AG10803 (cell line): ENCODE results near the gene MDH1.
A peak's percentile ranks its signal among the peaks of the same experiment; 100 is the strongest.

Source experiments
- DNase-seq: peaks from one replicate; pipeline ENCODE4 v3.0.0; 2010; ENCODE audit warnings: low read depth
- H3K4me3 ChIP-seq: 2 replicates; pipeline ENCODE4 v1.5.1; 2011; ENCODE audit warnings: mild to moderate bottlenecking, low read length, control low read depth
- CTCF ChIP-seq: conservative IDR thresholded peaks from 2 replicates; pipeline ENCODE4 v1.5.1; 2011; ENCODE audit warnings: mild to moderate bottlenecking, low read length, control low read depth, inconsistent platforms

Gene MDH1

DNA sequence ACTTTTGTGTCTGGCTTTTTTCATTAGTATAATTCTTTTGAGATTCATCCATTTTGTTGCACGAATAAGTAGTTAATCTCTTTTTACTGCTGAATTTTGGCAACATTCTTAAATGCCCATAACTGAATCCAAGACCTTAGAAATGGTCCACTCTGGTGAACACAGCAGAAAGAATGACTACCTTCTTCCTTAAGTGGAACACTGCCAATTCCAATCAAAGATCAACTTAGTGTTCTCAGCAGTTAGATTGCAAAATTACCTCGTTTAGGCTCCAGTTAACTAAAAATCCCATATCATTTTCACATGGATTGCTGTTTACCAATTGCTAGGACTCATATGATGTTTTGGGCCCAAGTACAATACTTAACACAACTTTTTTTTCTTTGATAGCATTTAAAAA lies 59.9 kb downstream of the MDH1 start:
- TF ChIP-seq CTCF, result no peak

DNA sequence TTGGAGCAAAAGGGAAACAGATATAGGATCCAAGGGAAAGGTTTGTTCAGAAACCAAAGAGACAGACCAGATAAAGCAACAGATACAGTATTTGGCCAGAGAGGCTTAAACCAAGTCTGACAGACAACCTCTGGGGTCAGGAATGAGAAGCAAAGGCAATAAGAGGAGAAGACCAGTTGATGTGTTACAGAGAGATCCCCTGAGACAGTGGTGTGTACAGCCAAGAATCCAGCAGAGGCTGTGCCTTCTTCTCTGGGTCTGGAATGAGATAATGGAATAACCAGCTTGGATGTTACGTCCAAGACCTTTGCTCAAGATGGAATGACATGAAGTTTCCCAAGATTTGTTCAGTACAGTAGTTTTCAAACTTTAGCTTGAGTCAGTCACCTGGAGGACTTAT lies 61.1 kb downstream of the MDH1 start:
- DNase-seq, result no peak
- no peak for TF ChIP-seq CTCF
- no peak overlapping the region for H3K4me3 ChIP-seq

More for the DNA sequence above, 59.9 kb downstream of the MDH1 start:
- no peak for DNase-seq
- H3K4me3 ChIP-seq, result no peak overlapping the region

- no peak for TF ChIP-seq CTCF
- no peak overlapping the region for H3K4me3 ChIP-seq
- no peak for DNase-seq
Measured at GRCh38 chr2:63650756-63651155, 62.0 kb downstream of the MDH1 start.

GRCh38 chr2:63651356-63651755 lies 62.6 kb downstream of the MDH1 start:
- no peak for TF ChIP-seq CTCF
- DNase-seq, result no peak
- H3K4me3 ChIP-seq, result no peak overlapping the region

DNA sequence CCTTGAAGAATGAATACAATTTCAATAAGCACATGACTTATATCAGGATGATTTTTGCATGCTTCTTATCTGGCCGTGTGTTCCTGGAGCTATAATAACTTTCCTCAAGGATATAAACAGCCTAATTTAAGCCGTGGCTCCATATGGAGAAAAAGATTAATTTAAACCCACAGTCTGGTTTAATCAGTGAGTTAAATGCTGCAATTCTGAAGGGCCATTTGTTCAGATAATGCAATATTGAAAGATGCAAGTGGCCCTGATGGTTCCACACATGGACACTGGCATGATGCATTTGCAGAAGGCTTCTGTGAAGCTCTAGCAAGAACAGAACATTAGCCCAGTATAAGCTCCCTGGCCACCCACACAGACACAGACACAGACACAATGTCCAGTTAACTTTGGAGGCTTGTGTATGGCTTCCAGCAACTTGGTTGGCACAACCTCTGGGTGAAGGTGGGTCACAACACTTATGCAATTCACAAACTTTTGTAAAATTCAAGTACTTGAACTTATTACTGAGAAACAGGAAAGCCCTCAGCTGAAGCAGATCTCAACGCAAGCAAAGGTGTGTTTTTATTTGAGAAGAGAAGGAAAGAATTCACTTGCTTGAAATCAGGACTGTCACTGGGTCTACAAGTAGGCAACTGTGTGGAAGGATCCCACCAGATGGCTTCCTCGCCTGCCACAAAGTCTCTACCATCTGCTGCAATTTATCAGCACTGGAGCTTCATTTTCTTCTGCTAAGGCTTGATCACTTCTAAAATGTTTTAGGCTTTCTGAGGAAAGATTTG lies 63.3 kb downstream of the MDH1 start:
- H3K4me3 ChIP-seq, result no peak overlapping the region
- no peak for DNase-seq
- TF ChIP-seq CTCF, result no peak

- no peak for TF ChIP-seq CTCF
- no peak for DNase-seq
- no peak overlapping the region for H3K4me3 ChIP-seq
Measured at GRCh38 chr2:63652652-63652985, 63.9 kb downstream of the MDH1 start.

DNA sequence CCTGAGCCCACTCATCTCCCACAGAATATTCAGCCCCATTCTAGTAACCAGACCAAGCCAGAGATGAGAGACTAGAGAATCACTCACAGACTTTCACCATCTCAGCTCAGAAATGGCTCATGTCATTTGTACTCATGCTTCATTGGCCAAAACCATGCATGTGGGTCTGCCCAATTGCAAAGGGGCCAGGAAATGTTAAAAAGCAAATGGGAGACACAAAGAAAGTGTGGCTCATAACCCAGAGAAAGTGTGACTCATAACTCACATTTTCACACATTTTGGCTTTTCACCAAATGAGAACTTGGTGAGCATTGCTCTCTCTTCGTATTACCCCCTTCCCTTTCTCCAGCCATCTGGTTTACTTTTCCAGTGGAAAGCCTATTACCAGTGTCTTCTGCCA lies 66.2 kb downstream of the MDH1 start:
- DNase-seq, result peak; percentile 68
- no peak overlapping the region for H3K4me3 ChIP-seq
- no peak for TF ChIP-seq CTCF
